NCI-H345 treated with DMSO at 0.1 percent for 48 hours (cell line): ENCODE measurements around the gene PCYT1A.
"Not testable (repeated sequence)": the region's sequence is repeated elsewhere in the genome, so short reads cannot be mapped to it uniquely, and the experiment has no call there.

ENCODE experiments used
- DNase-seq: peaks from one replicate; lab custom pipeline; 2025; ENCODE audit not compliant: unreplicated experiment; lab: John Stamatoyannopoulos, UW

The PCYT1A gene

GRCh38 chr3:196287440-196288140 is at the start of gene PCYT1A:
PCYT1A (minus strand) TSS chr3:196287726; CDS start chr3:196270531, 17,195 bp downstream.
- DNase-seq: peak; percentile 98

- DNase-seq: no peak
Measured at GRCh38 chr3:196336319-196337145, 49.0 kb upstream of the PCYT1A start.

GRCh38 chr3:196335503-196335948 is 48.0 kb upstream of the PCYT1A start:
- DNase-seq: no peak

GRCh38 chr3:196334982-196335381 is 47.5 kb upstream of the PCYT1A start:
- no peak for DNase-seq

- no peak for DNase-seq
Measured at GRCh38 chr3:196332168-196332567, 44.6 kb upstream of the PCYT1A start.

GRCh38 chr3:196327405-196327804 is 39.9 kb upstream of the PCYT1A start:
- DNase-seq: no peak

- DNase-seq: no peak
Measured at GRCh38 chr3:196326936-196327335, 39.4 kb upstream of the PCYT1A start.

GRCh38 chr3:196323691-196324090 is 36.2 kb upstream of the PCYT1A start:
- DNase-seq: no peak

- no peak for DNase-seq
Measured at GRCh38 chr3:196323016-196323415, 35.5 kb upstream of the PCYT1A start.

GRCh38 chr3:196321162-196321561 is 33.6 kb upstream of the PCYT1A start:
- DNase-seq: no peak

GRCh38 chr3:196320137-196320536 is 32.6 kb upstream of the PCYT1A start:
- DNase-seq: no peak

GRCh38 chr3:196317687-196318467 is 30.4 kb upstream of the PCYT1A start, which contains the start of gene DYNLT2B:
DYNLT2B (minus strand) TSS chr3:196318240; CDS start chr3:196318152, 88 bp downstream.
- DNase-seq: peak; percentile 91

GRCh38 chr3:196316799-196317686 is 29.5 kb upstream of the PCYT1A start:
- not testable (repeated sequence) for DNase-seq

GRCh38 chr3:196315821-196316220 is 28.3 kb upstream of the PCYT1A start:
- DNase-seq: no peak

GRCh38 chr3:196314597-196314996 is 27.1 kb upstream of the PCYT1A start:
- no peak for DNase-seq

GRCh38 chr3:196314086-196314485 is 26.6 kb upstream of the PCYT1A start:
- DNase-seq: not testable (repeated sequence)

- DNase-seq: not testable (repeated sequence)
Measured at GRCh38 chr3:196302960-196303359, 15.4 kb upstream of the PCYT1A start.

GRCh38 chr3:196302551-196302950 is 15.0 kb upstream of the PCYT1A start:
- DNase-seq: not testable (repeated sequence)

- no peak for DNase-seq
Measured at GRCh38 chr3:196298521-196298920, 11.0 kb upstream of the PCYT1A start.

GRCh38 chr3:196292286-196292923 is 4.9 kb upstream of the PCYT1A start:
- no peak for DNase-seq
